ENCODE data around the gene PRADC1.
A peak's percentile ranks its signal among the peaks of the same experiment; 100 is the strongest.
"Not testable (repeated sequence)": the region's sequence is repeated elsewhere in the genome, so short reads cannot be mapped to it uniquely, and the experiment has no call there.

Gene PRADC1

GRCh38 chr2:73202156-73203054 lies 30.6 kb downstream of the PRADC1 start, which contains the start of gene NOTO:
NOTO (plus strand) TSS chr2:73202574; CDS start chr2:73202667, 93 bp downstream.
- peak; percentile 31 for DNase-seq (ENCODE audit: low read depth)

GRCh38 chr2:73200281-73200680 lies 32.8 kb downstream of the PRADC1 start:
- not testable (repeated sequence) for DNase-seq (ENCODE audit: low read depth)

- no peak for DNase-seq (ENCODE audit: low read depth)
Observed at GRCh38 chr2:73197579-73197978, 35.5 kb downstream of the PRADC1 start.

GRCh38 chr2:73187549-73187948 lies 45.5 kb downstream of the PRADC1 start:
- no peak for DNase-seq (ENCODE audit: low read depth)

- no peak for DNase-seq (ENCODE audit: low read depth)
Observed at GRCh38 chr2:73185965-73186364, 47.1 kb downstream of the PRADC1 start.

All from EH (cell line).